Kidney (tissue), 14 donors: ENCODE results near the gene ARSA. TPM values are rescaled to one million over a fixed set of nuclear protein-coding genes. Genes with fewer than 3 reads are reported as not detected.
"Not testable (repeated sequence)": the region's sequence is repeated elsewhere in the genome, so short reads cannot be mapped to it uniquely, and the experiment has no call there.

ENCODE experiments used
- DNase-seq, 5 donors: peaks; one replicate each; pipeline ENCODE4 v3.0.0-alpha.2; 2013 to 2020
- FAIRE-seq: peaks from 2 replicates; lab custom pipeline; 2012; peaks lifted over from hg19 to GRCh38; lab: Jason Lieb, UNC
- H3K27ac ChIP-seq, 2 donors: one replicate each; pipeline ENCODE4 v1.7.0; 2013; ENCODE audit warnings: low read depth in 2 of 2, low read length in 2 of 2, inconsistent platforms in 1 of 2
- H3K27me3 ChIP-seq: one replicate; pipeline ENCODE4 v1.7.1; 2013; ENCODE audit warnings: low read length, inconsistent platforms; ENCODE audit not compliant: control insufficient read depth, insufficient read depth
- H3K36me3 ChIP-seq, 3 donors: one replicate each; pipeline versions ENCODE4 v1.7.0 to v1.7.1; 2013; ENCODE audit warnings: low read length in 3 of 3, control low read depth in 1 of 3, inconsistent platforms in 1 of 3; ENCODE audit not compliant: insufficient read depth in 3 of 3, control insufficient read depth in 2 of 3
- H3K4me1 ChIP-seq, 3 donors: one replicate each; pipeline versions ENCODE4 v1.7.0 to v1.7.1; 2013; ENCODE audit warnings: low read length in 3 of 3, inconsistent platforms in 1 of 3, low read depth in 1 of 3; ENCODE audit not compliant: control insufficient read depth in 2 of 3, insufficient read depth in 2 of 3
- H3K4me3 ChIP-seq, 3 donors: one replicate each; pipeline versions ENCODE4 v1.7.0 to v1.8.1; 2013; ENCODE audit warnings: low read length in 3 of 3, control low read depth in 1 of 3, inconsistent platforms in 1 of 3
- H3K9ac ChIP-seq, 3 donors: one replicate each; pipeline versions ENCODE4 v1.7.0 to v1.7.1; 2013; ENCODE audit warnings: low read length in 3 of 3, control low read depth in 1 of 3, inconsistent platforms in 1 of 3
- H3K9me3 ChIP-seq, 3 donors: one replicate each; pipeline versions ENCODE4 v1.7.0 to v1.7.1; 2013; ENCODE audit warnings: low read length in 3 of 3, control low read depth in 1 of 3, inconsistent platforms in 1 of 3; ENCODE audit not compliant: control insufficient read depth in 2 of 3, insufficient read depth in 1 of 3
- CTCF ChIP-seq: IDR thresholded peaks from 3 replicates; pipeline ENCODE4 v1.5.1; 2012; ENCODE audit warnings: mild to moderate bottlenecking, moderate library complexity, borderline replicate concordance; ENCODE audit not compliant: insufficient read depth; ENCODE audit errors: extremely low read depth
- intact Hi-C: fragments of 100-400 bp; cut with DNase I; formaldehyde crosslinking; loops from one replicate; pipeline ENCODE4 v1.11.1; 2022
- polyA plus RNA-seq: library from polyadenylated mRNA; stranded (reverse); fragments of 350-450 nt; fragmentation: Illumina TruSeq; extraction: RNeasy Lipid Tissue Mini Kit (QIAGEN cat#74804); gene quantifications from one replicate; pipeline ENCODE4 v1.2.3, GENCODE V29; 2014; ENCODE audit warnings: low read depth, low replicate concordance; ENCODE audit not compliant: insufficient read depth
- total RNA-seq: library from RNA; stranded (reverse); fragmentation: NEBNext Ultra II Directional; extraction: Animal tissue kit (Norgen Biotek cat#: 25700); gene quantifications from one replicate; pipeline ENCODE4 v1.2.1, GENCODE V29; 2021
- donor health status: control.
- donor health status: control.
- donor health status: control.
- donor health status: control.
- donor health status: control.
- donor health status: DM: yes; HTN: yes; CAD: no.
- donor health status: Normal renal cell carcinoma (clear cell type).

The ARSA gene
- total and polyA plus RNA-seq, 2 donors from 2014 or later: 52.8 to 53.0 TPM

DNA sequence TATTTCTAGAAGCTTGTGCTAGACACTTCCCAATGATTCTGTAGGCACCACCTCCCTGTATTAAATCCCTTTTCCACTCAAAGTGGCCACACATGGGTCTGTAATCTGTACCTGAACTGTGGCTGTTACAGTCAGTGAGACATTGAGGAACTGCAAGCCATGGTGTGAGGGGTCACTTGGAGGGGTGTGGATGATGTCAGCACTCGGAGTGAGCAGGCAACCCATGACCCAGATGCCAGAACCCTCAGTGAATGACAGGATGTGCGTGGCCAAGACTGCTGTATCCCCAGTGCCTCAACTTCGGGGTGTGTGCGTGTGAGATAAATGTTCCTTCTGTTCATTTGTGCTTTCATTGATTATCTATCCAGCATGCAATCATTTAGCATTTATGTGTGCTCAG, 30.0 kb upstream of the ARSA start:
- peaks cover 0 to 7% (median 7%) of the 10 kb centered on the region in 3 donors for H3K4me1 ChIP-seq
- TF ChIP-seq CTCF: no peak
- H3K27me3 ChIP-seq: no peaks in the 10 kb centered on the region
- no peak overlapping the region for H3K4me3 ChIP-seq
- H3K9ac ChIP-seq: no peak overlapping the region
- no peaks in the 10 kb centered on the region for H3K9me3 ChIP-seq
- H3K27ac ChIP-seq: no peak overlapping the region
- FAIRE-seq: no peak
- intact Hi-C loops: no loop called here
- DNase-seq: no peak
- no peaks in the 10 kb centered on the region for H3K36me3 ChIP-seq

DNA sequence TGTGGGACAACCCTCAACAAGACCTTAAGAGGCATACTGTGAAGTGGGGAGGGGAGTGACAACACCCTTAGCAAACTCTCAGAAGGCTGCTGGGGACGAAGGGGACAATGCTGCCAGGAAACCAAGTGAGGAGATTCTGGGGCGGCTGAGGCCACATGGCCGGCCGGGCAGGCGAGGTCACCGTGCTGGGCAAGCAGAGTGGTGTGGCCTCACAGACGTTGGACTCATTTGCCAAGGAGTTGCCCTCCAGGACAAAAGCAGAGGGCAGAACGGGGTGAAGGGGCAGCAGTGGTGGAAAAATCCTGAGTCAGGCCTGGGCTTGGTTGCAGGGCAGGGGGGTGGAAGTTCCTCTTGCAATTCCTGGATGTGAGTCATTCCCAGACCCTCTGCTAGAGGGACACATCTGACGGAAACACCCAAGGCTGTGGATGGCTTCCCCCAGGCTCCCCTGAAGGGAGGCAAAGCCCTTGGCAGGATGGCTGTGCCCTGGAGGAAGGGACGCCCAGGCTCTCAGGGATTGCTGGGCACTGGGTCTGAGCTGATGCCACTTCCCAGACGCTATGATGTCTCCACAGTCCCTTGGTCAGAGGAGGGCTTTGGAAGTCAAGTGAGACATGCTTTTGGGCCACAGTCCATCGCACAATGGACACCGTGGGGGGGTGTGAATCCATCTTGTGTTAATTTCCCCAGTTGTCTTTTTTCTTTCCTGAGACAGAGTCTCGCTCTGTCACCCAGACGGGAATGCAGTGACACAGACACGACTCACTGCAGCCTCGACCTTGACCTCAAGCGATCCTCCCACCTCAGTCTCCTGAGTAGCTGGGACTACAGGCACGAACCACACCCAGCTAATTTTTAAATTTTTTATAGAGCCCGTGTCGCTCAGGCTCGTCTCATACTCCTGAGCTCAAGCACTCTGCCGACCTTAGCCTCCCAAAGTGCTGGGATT, 28.4 kb upstream of the ARSA start:
- Histone ChIP-seq H3K9ac (no peak overlapping the region), H3K4me3 (no peak overlapping the region), H3K36me3 (no peaks in the 10 kb centered on the region), H3K27me3 (no peaks in the 10 kb centered on the region), H3K4me1 (peaks cover 0 to 7% (median 7%) of the 10 kb centered on the region in 3 donors), H3K9me3 (no peaks in the 10 kb centered on the region), H3K27ac (peak overlapping the region in 1 of 2 donors; percentile 43)
- intact Hi-C loops: no loop called here
- DNase-seq: peak; percentile 32 to 82 (median 46)
- FAIRE-seq: no peak
- no peak for TF ChIP-seq CTCF

- H3K4me3 ChIP-seq, H3K36me3 ChIP-seq, intact Hi-C loops, H3K27ac ChIP-seq, H3K27me3 ChIP-seq, FAIRE-seq, DNase-seq, H3K4me1 ChIP-seq, H3K9ac ChIP-seq, H3K9me3 ChIP-seq: not testable (repeated sequence)
Measured at GRCh38 chr22:50654664-50655063, 26.7 kb upstream of the ARSA start.

GRCh38 chr22:50653256-50653655, 25.3 kb upstream of the ARSA start:
- no peak overlapping the region for H3K27ac ChIP-seq
- no peak overlapping the region for H3K9ac ChIP-seq
- H3K36me3 ChIP-seq: no peaks in the 10 kb centered on the region
- no peak for FAIRE-seq
- peaks cover 0 to 7% (median 7%) of the 10 kb centered on the region in 3 donors for H3K4me1 ChIP-seq
- H3K4me3 ChIP-seq: no peak overlapping the region
- intact Hi-C loops: no loop called here
- no peak for DNase-seq
- TF ChIP-seq CTCF: no peak
- no peaks in the 10 kb centered on the region for H3K27me3 ChIP-seq
- no peaks in the 10 kb centered on the region for H3K9me3 ChIP-seq

- DNase-seq, H3K4me3 ChIP-seq, H3K36me3 ChIP-seq, intact Hi-C loops, H3K4me1 ChIP-seq, H3K9ac ChIP-seq, H3K27me3 ChIP-seq, H3K27ac ChIP-seq, H3K9me3 ChIP-seq, FAIRE-seq: not testable (repeated sequence)
Measured at GRCh38 chr22:50643821-50644101, 15.8 kb upstream of the ARSA start.
